ENCODE data around the gene TMEM115. TPM values are rescaled to one million over a fixed set of nuclear protein-coding genes. Genes with fewer than 3 reads are reported as not detected.
A peak's percentile ranks its signal among the peaks of the same experiment; 100 is the strongest.

Gene TMEM115
- total RNA-seq, 1 donor from 2014 or later: 55.7 TPM

GRCh38 chr3:50389414-50389767, 30.1 kb upstream of the TMEM115 start:
- H3K27me3 ChIP-seq: no peaks in the 10 kb centered on the region
- H3K9me3 ChIP-seq: no peaks in the 10 kb centered on the region
- no peak for TF ChIP-seq CTCF (IDR thresholded peaks at IDR 0.05)
- no peak overlapping the region for H3K27ac ChIP-seq
- H3K4me3 ChIP-seq: no peak overlapping the region
- intact Hi-C loops (cut with DNase I): no loop called here
- peaks cover 9 to 25% of the 10 kb centered on the region in 2 donors for H3K4me1 ChIP-seq
- no peaks in the 10 kb centered on the region for H3K36me3 ChIP-seq
- no peak for DNase-seq (ENCODE audit: low spot score in 2 of 2)

GRCh38 chr3:50388720-50389413, 29.5 kb upstream of the TMEM115 start:
- Histone ChIP-seq H3K36me3 (no peaks in the 10 kb centered on the region), H3K9me3 (no peaks in the 10 kb centered on the region), H3K4me3 (no peak overlapping the region), H3K27ac (no peak overlapping the region), H3K4me1 (peaks cover 9 to 25% of the 10 kb centered on the region in 2 donors), H3K27me3 (no peaks in the 10 kb centered on the region)
- intact Hi-C loops (cut with DNase I): no loop called here
- TF ChIP-seq CTCF (IDR thresholded peaks at IDR 0.05): no peak
- DNase-seq (ENCODE audit: low spot score in 2 of 2): no peak

- Histone ChIP-seq H3K4me1 (peaks cover 9 to 25% of the 10 kb centered on the region in 2 donors), H3K36me3 (no peaks in the 10 kb centered on the region), H3K27ac (no peak overlapping the region), H3K9me3 (no peaks in the 10 kb centered on the region), H3K4me3 (no peak overlapping the region), H3K27me3 (no peaks in the 10 kb centered on the region)
- DNase-seq (ENCODE audit: low spot score in 2 of 2): no peak
- intact Hi-C loops (cut with DNase I): no loop called here
- peak in 1 of 3 experiments; percentile 4 for TF ChIP-seq CTCF (IDR thresholded peaks at IDR 0.05)
These were observed 28.8 kb upstream of the TMEM115 start for GRCh38 chr3:50388016-50388719.

DNA sequence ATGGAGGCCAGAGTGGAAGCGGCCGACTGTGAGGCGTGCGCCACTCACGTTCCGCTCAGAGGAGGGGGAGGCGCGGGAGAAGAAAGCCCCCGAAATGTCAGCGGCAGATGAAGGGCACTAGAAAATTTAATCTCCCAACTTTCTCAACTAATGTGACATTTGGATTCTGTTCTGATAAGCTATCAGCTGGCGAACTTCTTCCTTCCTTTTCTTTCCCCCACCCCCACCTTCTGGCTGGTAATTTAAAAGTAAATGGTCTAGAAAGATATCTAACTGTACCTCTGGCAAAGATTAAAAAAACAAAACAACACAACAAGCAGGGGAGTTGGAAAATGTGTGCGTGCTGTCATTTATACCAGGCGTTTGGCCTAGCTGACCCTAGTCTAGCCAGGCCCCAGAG, 26.4 kb upstream of the TMEM115 start:
- no peaks in the 10 kb centered on the region for H3K9me3 ChIP-seq
- no peak for DNase-seq (ENCODE audit: low spot score in 2 of 2)
- no peak overlapping the region for H3K27ac ChIP-seq
- H3K4me1 ChIP-seq: peaks cover 0 to 8% of the 10 kb centered on the region in 2 donors
- intact Hi-C loops (cut with DNase I): no loop called here
- H3K4me3 ChIP-seq: no peak overlapping the region
- H3K27me3 ChIP-seq: no peaks in the 10 kb centered on the region
- no peaks in the 10 kb centered on the region for H3K36me3 ChIP-seq
- no peak for TF ChIP-seq CTCF (IDR thresholded peaks at IDR 0.05)

DNA sequence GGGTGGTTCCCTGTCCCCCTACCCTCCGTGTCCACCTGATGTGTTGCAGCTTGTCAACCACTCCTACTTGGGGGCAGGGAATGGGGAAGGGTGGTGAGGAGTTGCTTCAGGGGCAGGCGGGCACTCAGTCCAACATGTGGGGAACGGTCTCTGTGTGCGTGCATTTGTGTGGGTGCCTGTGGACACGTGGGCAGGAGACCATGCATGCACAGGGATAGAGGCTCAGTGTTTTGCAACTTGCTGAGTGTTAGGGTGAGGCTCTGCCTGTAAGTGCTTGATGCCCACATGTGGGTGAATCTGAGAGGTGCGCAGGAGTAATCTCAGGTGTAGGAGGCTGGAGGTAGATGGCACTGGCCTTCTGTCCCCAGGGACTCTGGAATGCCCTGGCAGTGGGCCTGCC, 24.4 kb upstream of the TMEM115 start:
- DNase-seq (ENCODE audit: low spot score in 2 of 2): no peak
- TF ChIP-seq CTCF (IDR thresholded peaks at IDR 0.05): no peak
- H3K27ac ChIP-seq: no peak overlapping the region
- no peaks in the 10 kb centered on the region for H3K9me3 ChIP-seq
- H3K27me3 ChIP-seq: no peaks in the 10 kb centered on the region
- intact Hi-C loops (cut with DNase I): no loop called here
- peaks cover 0 to 3% of the 10 kb centered on the region in 2 donors for H3K4me1 ChIP-seq
- H3K4me3 ChIP-seq: no peak overlapping the region
- H3K36me3 ChIP-seq: no peaks in the 10 kb centered on the region
